Smooth muscle cell (in vitro differentiated cells): ENCODE measurements around the gene CMTM6. TPM values are rescaled to one million over a fixed set of nuclear protein-coding genes. Genes with fewer than 3 reads are reported as not detected.

Source experiments
- DNase-seq: peaks from one replicate; lab custom pipeline; 2025; ENCODE audit not compliant: unreplicated experiment; lab: John Stamatoyannopoulos, UW
- H2AFZ ChIP-seq: fragments of 200-600 bp; sonication (generic); 2 replicates; pipeline ENCODE4 v1.6.0; 2016; ENCODE audit warnings: antibody characterized with exemption, low read depth, mild to moderate bottlenecking
- H3F3A ChIP-seq: fragments of 200-600 bp; sonication (generic); 2 replicates; pipeline ENCODE4 v1.6.0; 2017; ENCODE audit warnings: antibody characterized with exemption, low read depth
- H3K27ac ChIP-seq: fragments of 200-600 bp; sonication (generic); 2 replicates; pipeline ENCODE4 v1.5.1; 2016; ENCODE audit warnings: low read depth, mild to moderate bottlenecking
- H3K27me3 ChIP-seq: fragments of 200-600 bp; sonication (generic); 2 replicates; pipeline ENCODE4 v1.6.1; 2016; ENCODE audit warnings: low read depth, mild to moderate bottlenecking
- H3K36me3 ChIP-seq: fragments of 200-600 bp; sonication (generic); 2 replicates; pipeline ENCODE4 v1.5.1; 2016; ENCODE audit warnings: low read depth
- H3K4me1 ChIP-seq: fragments of 200-600 bp; sonication (generic); 2 replicates; pipeline ENCODE4 v1.5.1; 2016; ENCODE audit warnings: low read depth
- H3K4me2 ChIP-seq: fragments of 200-600 bp; sonication (generic); 2 replicates; pipeline ENCODE4 v1.6.0; 2016; ENCODE audit warnings: mild to moderate bottlenecking
- H3K4me3 ChIP-seq: fragments of 200-600 bp; sonication (generic); 2 replicates; pipeline ENCODE4 v1.5.1; 2016; ENCODE audit warnings: mild to moderate bottlenecking
- H3K79me2 ChIP-seq: fragments of 200-600 bp; sonication (generic); 2 replicates; pipeline ENCODE4 v1.6.0; 2016; ENCODE audit warnings: low read depth, mild to moderate bottlenecking
- H3K9ac ChIP-seq: fragments of 200-600 bp; sonication (generic); 2 replicates; pipeline ENCODE4 v1.6.0; 2016; ENCODE audit warnings: low read depth
- H3K9me3 ChIP-seq: fragments of 200-600 bp; sonication (generic); replicated peaks from 2 replicates; pipeline ENCODE4 v1.5.1; 2016; ENCODE audit warnings: low read depth
- H4K20me1 ChIP-seq: fragments of 200-600 bp; sonication (generic); 2 replicates; pipeline ENCODE4 v1.6.0; 2016; ENCODE audit warnings: low read depth
- CTCF ChIP-seq: fragments of 200-600 bp; sonication (generic); IDR thresholded peaks from 2 replicates; pipeline ENCODE4 v1.5.1; 2017; ENCODE audit warnings: borderline replicate concordance, mild to moderate bottlenecking, antibody characterized with exemption; ENCODE audit not compliant: insufficient read depth, poor library complexity, severe bottlenecking
- WGBS: methylation state at CpG from one replicate; pipeline ENCODE4 v1.1.7; 2016; ENCODE audit warnings: low lambda C conversion rate; 5-methylcytosine and 5-hydroxymethylcytosine counted together
- polyA plus RNA-seq: library from polyadenylated mRNA; unstranded; fragments of >200 nt; fragmentation: Nextera tagmentation; extraction: Ambion mirVana; gene quantifications from 2 replicates; pipeline ENCODE4 v1.2.1, GENCODE V29; 2016
- total RNA-seq: library from RNA; depleted of rRNA; stranded (reverse); fragments of >200 nt; gene quantifications from 2 replicates; pipeline ENCODE4 v1.2.3, GENCODE V29; 2014

The CMTM6 gene
- total and polyA plus RNA-seq, 2 experiments from 2014 or later: 110 to 148 TPM

- Histone ChIP-seq H3K9ac (no peak overlapping the region), H3K4me2 (no peak overlapping the region), H3K9me3 (no peaks in the 10 kb centered on the region), H3K4me3 (no peak overlapping the region), H3K27me3 (no peaks in the 10 kb centered on the region), H3K4me1 (peaks cover 13% of the 10 kb centered on the region), H2AFZ (no peak overlapping the region), H3F3A (no peaks in the 10 kb centered on the region), H3K79me2 (no peaks in the 10 kb centered on the region), H3K36me3 (no peaks in the 10 kb centered on the region), H3K27ac (no peak overlapping the region), H4K20me1 (no peaks in the 10 kb centered on the region)
- no peak for DNase-seq
- WGBS: 89% methylated on average over 15 of the region's 15 CpGs
- TF ChIP-seq CTCF: no peak
Observed at GRCh38 chr3:32455609-32456428, 46.8 kb downstream of the CMTM6 start.

- Histone ChIP-seq H3K4me2 (no peak overlapping the region), H3K9ac (no peak overlapping the region), H3K36me3 (no peaks in the 10 kb centered on the region), H3K4me3 (no peak overlapping the region), H4K20me1 (no peaks in the 10 kb centered on the region), H3K9me3 (no peaks in the 10 kb centered on the region), H3F3A (no peaks in the 10 kb centered on the region), H3K4me1 (peaks cover 4% of the 10 kb centered on the region), H3K27me3 (no peaks in the 10 kb centered on the region), H3K27ac (no peak overlapping the region), H2AFZ (no peak overlapping the region), H3K79me2 (no peaks in the 10 kb centered on the region)
- no peak for TF ChIP-seq CTCF
- 89% methylated on average over 15 of the region's 15 CpGs for WGBS
- no peak for DNase-seq
Observed at GRCh38 chr3:32454731-32455608, 47.7 kb downstream of the CMTM6 start.

DNA sequence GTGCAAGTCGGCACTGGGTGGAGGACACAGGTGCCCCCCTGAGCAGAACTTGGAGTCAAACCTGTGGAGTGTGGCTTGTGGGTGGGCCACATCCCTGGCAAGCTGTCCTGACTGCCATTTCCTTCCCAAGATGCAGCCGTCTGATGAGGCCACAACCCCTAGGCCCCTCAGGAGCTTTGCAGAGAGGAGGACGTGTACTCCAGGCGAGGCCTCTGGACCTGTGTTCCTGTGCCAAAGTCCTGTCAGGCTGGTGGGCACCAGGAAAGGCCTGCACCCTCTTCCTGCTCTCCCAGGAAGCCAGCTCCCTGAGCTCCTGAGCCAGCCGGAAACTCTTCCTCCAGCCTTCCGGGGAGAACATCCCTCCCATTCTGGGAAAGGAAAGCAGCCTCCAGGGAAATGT, 48.5 kb downstream of the CMTM6 start:
- H3K27me3 ChIP-seq: no peaks in the 10 kb centered on the region
- DNase-seq: no peak

More for the DNA sequence above, 48.5 kb downstream of the CMTM6 start:
- H3K27ac ChIP-seq: no peak overlapping the region
- no peak overlapping the region for H3K4me2 ChIP-seq
- no peaks in the 10 kb centered on the region for H3K9me3 ChIP-seq
- no peak for TF ChIP-seq CTCF
- H3K4me3 ChIP-seq: no peak overlapping the region
- no peaks in the 10 kb centered on the region for H3K79me2 ChIP-seq
- H3K36me3 ChIP-seq: no peaks in the 10 kb centered on the region
- 92% methylated on average over 6 of the region's 6 CpGs for WGBS
- no peak overlapping the region for H3K9ac ChIP-seq
- peaks cover 3% of the 10 kb centered on the region for H3K4me1 ChIP-seq
- H4K20me1 ChIP-seq: no peaks in the 10 kb centered on the region
- H3F3A ChIP-seq: no peaks in the 10 kb centered on the region
- no peak overlapping the region for H2AFZ ChIP-seq
